GM21737 (cell line): Measurements from ENCODE around the gene FCHSD2.

Experiments
- ATAC-seq: cut with Tn5 transposase; IDR thresholded peaks from one replicate; pipeline ENCODE4 v1.9.1; 2021; ENCODE audit warnings: mild to moderate bottlenecking, moderate library complexity; ENCODE audit not compliant: unreplicated experiment

Gene FCHSD2

GRCh38 chr11:72826942-72827480 lies 315.1 kb downstream of the FCHSD2 start:
- ATAC-seq = no peak

- no peak for ATAC-seq
Measured at GRCh38 chr11:72826191-72826941, 315.8 kb downstream of the FCHSD2 start.

- ATAC-seq = no peak
Measured at GRCh38 chr11:72825661-72826060, 316.5 kb downstream of the FCHSD2 start.

GRCh38 chr11:72824811-72825505 lies 317.2 kb downstream of the FCHSD2 start:
- no peak for ATAC-seq

- ATAC-seq = no peak
Measured at GRCh38 chr11:72824020-72824419, 318.1 kb downstream of the FCHSD2 start.

GRCh38 chr11:72823105-72823804 lies 318.9 kb downstream of the FCHSD2 start:
- no peak for ATAC-seq

- ATAC-seq = peak; percentile 43
Measured at GRCh38 chr11:72821920-72822799, 320.0 kb downstream of the FCHSD2 start.

GRCh38 chr11:72821221-72821919 lies 320.7 kb downstream of the FCHSD2 start:
- no peak for ATAC-seq

GRCh38 chr11:72820439-72821139 lies 321.5 kb downstream of the FCHSD2 start:
- ATAC-seq = no peak

- ATAC-seq = no peak
Measured at GRCh38 chr11:72818971-72819370, 323.1 kb downstream of the FCHSD2 start.

GRCh38 chr11:72817966-72818365 lies 324.2 kb downstream of the FCHSD2 start:
- ATAC-seq = no peak

GRCh38 chr11:72816404-72816990 lies 325.6 kb downstream of the FCHSD2 start:
- ATAC-seq = no peak

- no peak for ATAC-seq
Measured at GRCh38 chr11:72815110-72815618, 327.0 kb downstream of the FCHSD2 start.

- peak; percentile 57 for ATAC-seq
Measured at GRCh38 chr11:72814286-72815109, 327.6 kb downstream of the FCHSD2 start, which contains the start of gene ATG16L2. Gene ATG16L2, plus strand, starts transcription at chr11:72814411. Its CDS starts 35 bp downstream, at chr11:72814446.

GRCh38 chr11:72813740-72814285 lies 328.3 kb downstream of the FCHSD2 start:
- peak; percentile 42 for ATAC-seq

- ATAC-seq = no peak
Measured at GRCh38 chr11:72812967-72813739, 329.0 kb downstream of the FCHSD2 start.

- no peak for ATAC-seq
Measured at GRCh38 chr11:72812604-72812966, 329.5 kb downstream of the FCHSD2 start.
